Pulmonary artery endothelial cell (primary cell): Measurements from ENCODE around the gene SBNO1. TPM values are rescaled to one million over a fixed set of nuclear protein-coding genes. Genes with fewer than 3 reads are reported as not detected.
"Not testable (repeated sequence)": the region's sequence is repeated elsewhere in the genome, so short reads cannot be mapped to it uniquely, and the experiment has no call there.

Experiments used
- DNase-seq: peaks from one replicate; pipeline ENCODE4 v3.0.0-alpha.2; 2011; ENCODE audit warnings: low read depth, low spot score
- total RNA-seq: library from RNA; depleted of rRNA; stranded (reverse); fragments of >200 nt; gene quantifications from 2 replicates; pipeline ENCODE4 v1.2.3, GENCODE V29; 2014

SBNO1 gene
- total RNA-seq, 1 donor from 2014 or later: 25.1 TPM

DNA sequence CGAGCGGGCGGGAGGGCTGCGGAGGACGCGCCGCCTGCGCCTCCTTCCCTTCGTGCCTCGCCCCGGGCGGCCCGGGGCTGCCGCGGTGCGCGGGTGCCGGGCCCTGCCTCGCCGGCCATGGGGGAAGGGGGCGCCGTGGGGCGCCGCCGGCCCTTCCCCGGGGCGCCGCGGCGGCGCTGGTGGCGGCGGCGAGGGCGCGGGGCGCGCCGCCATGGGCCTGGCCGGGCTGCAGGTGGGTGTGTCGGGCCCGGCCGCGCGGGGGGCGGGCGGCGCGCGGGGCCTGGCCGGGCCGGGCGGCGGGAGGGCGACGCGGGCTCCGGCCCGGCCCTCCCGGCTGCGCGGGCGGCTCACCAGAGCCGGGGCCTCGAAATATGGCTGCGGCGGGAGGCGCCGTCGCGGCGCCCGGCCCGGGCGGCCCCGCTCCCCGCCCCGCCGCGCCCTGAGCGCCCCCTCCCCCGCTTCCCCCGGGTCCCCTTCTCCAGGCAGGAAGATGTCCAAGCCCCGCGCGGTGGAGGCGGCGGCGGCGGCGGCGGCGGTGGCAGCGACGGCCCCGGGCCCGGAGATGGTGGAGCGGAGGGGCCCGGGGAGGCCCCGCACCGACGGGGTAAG lies 24.4 kb upstream of the SBNO1 start:
- no peak for DNase-seq

DNA sequence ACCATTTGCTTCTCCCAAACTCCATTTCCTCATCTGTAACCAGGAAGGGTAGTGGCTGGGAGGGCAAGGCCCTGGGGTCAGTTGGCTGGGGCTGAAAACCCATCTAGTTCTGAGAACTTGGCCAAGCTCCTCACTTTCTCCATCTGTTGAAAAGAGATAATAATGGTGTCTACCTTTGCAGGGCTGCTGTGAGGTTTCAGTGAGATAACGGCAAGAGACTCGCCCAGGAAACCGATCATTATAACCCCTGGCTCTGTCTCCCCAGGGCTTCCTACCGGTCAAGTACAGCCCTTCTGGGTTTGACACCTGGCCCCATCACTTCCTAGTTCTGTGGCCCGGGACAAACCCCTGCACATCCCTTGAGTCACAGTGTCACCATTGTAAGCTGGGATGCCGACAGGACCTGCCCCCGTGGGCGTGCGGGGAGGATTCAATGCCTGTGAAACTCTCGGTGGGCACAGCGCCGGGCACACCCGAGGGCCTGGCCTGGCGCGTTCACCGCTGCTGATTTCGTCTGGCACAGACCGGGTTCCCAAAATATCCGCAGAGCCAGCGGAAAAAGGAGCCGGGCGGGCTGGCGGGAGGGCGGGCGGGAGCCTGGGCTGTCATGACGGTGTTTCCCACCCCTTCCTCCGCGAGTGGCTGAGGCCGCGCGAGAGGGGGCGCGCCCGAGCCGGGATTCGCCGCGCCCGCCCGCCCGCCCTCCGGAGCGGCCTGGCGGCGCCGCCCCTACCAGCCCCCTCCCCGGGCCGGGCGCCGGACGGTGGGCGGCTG lies 23.7 kb upstream of the SBNO1 start:
- no peak for DNase-seq

GRCh38 chr12:123387508-123388176 lies 23.0 kb upstream of the SBNO1 start:
- no peak for DNase-seq

DNA sequence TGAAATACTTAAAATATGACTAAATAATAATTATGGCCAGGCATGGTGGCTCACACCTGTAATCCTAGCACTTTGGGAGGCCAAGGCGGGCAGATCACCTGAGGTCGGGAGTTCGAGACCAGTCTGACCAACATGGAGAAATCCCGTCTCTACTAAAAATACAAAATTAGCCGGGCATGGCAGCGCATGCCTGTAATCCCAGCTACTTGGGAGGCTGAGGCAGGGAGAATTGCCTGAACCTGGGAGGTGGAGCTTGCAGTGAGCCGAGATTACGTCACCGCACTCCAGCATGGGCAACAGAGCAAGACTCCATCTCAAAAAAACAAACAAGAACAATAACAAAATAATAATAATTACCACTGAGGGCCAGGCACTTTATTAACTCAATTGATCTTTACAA lies 20.9 kb upstream of the SBNO1 start:
- DNase-seq: not testable (repeated sequence)

- no peak for DNase-seq
These were observed 20.3 kb upstream of the SBNO1 start for GRCh38 chr12:123384994-123385376.

DNA sequence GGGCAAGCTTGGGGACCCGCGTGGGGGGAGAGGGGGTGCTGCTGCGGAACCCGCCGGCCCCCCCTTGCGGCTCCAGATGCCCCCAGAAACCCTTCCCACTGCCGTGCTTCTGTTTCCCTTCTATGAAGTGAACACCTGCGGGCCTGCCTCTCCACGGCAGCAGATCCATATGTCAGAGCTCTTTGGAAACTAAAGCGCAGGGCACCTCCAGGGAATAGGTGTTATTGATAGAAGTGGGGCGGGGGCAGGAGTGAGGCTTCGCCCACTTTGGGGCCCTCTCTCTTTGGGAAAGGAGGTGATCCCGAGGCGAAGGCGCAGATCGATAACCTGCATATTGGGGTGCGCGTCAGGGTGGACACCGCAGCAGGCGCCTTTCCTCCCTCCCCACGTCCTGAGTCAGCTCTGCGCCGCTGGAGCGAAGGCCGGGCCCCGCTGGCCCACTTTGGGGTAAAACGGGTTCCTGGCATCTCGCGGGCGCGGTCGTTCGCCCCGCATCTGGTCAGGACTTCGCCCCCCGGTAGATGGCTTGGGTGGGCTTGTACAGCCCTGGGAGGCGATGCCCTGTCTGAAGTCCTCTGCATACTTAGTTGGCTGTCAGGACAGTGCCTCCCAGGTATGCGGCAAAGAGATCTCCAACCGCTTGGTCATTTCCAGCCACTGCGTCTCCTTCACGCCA lies 19.8 kb upstream of the SBNO1 start:
- no peak for DNase-seq

GRCh38 chr12:123382684-123383083 lies 18.0 kb upstream of the SBNO1 start:
- DNase-seq: no peak

DNA sequence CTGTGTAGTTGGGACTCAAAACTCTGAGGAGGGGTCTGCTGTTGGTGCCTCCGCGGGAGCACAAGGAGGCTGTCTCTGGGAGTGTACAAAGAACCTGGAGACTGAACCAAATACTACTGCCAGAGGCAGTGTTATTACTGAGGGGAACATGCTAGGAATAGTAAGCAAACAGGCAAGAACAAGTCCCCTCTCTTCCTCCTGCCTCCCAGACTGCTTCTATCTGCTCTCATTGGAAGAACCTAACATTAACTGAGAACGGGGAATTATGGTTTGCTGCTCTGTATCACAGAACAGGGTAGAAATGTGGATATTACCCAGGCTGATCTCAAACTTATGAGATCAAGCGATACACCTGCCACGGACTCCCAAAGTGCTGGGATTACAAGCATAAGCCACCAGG lies 14.7 kb upstream of the SBNO1 start:
- no peak for DNase-seq

DNA sequence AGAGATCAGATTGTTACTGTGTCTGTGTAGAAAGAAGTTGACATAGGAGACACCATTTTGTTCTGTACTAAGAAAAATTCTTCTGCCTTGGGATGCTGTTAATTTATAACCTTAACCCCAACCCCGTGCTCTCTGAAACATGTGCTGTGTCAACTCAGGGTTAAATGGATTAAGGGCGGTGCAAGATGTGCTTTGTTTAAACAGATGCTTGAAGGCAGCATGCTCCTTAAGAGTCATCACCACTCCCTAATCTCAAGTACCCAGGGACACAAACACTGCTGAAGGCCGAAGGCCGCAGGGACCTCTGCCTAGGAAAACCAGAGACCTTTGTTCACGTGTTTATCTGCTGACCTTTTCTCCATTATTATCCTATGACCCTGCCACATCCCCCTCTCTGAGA lies 7.8 kb upstream of the SBNO1 start:
- DNase-seq: not testable (repeated sequence)

DNA sequence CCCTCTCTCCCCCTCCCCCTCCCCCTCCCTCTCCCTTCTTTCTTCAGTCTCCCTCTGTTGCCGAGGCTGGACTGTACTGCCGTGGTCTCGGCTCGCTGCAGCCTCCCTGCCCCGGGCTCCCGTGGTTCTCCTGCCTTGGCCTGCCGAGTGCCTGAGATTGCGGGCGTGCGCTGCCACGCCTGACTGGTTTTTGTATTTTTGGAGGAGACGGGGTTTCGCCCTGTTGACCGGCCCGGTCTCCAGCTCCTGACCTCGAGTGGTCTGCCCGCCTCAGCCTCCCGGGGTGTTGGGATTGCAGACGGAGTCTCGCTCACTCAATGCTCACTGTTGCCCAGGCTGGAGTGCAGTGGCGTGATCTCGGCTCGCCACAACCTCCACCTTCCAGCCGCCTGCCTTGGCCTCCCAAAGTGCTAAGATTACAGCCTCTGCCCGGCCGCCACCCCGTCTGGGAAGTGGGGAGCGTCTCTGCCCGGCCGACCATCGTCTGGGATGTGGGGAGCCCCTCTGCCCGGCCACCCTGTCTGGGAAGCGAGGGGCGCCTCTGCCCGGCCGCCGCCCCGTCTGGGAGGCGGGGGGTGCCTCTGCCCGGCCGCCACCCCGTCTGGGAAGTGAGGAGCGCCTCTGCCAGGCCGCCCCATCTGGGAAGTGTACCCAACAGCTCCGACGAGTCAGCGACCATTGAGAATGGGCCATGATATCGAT lies 7.2 kb upstream of the SBNO1 start:
- DNase-seq: not testable (repeated sequence)

- no peak for DNase-seq
These were observed 4.6 kb upstream of the SBNO1 start for GRCh38 chr12:123369229-123369628.

- DNase-seq: not testable (repeated sequence)
These were observed 3.8 kb upstream of the SBNO1 start for GRCh38 chr12:123368431-123368830.

GRCh38 chr12:123367511-123367910 lies 2.9 kb upstream of the SBNO1 start:
- DNase-seq: no peak

- DNase-seq: peak; percentile 92
These were observed 624 bp upstream of the SBNO1 start for GRCh38 chr12:123365025-123365917.

- DNase-seq: no peak
These were observed 711 bp downstream of the SBNO1 start for GRCh38 chr12:123363740-123364531.

- no peak for DNase-seq
These were observed 1.3 kb downstream of the SBNO1 start for GRCh38 chr12:123363390-123363739.

GRCh38 chr12:123358035-123358434 lies 6.6 kb downstream of the SBNO1 start:
- no peak for DNase-seq

DNA sequence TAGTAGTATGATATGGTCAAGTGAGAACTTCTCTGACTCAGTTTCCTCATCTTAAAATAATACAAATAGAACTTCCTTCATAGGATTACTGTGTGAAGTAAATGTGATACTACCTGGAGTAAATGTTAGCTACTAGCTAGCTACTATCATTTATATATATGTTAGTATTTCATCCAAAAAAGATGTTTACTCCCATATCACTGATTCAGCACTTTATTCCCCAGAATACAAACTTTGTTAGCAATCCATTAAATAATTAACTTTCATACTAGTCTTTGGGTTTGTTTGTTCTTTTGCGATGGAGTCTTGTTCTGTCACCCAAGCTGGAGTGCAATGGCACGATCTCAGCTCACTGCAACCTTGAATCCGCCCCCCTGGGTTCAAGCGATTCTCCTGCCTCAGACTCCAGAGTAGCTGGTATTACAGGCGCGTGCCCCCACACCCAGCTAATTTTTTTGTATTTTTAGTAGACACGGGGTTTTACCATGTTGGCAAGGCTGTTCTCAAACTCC lies 8.4 kb downstream of the SBNO1 start:
- no peak for DNase-seq

GRCh38 chr12:123354600-123354999 lies 10.0 kb downstream of the SBNO1 start:
- no peak for DNase-seq
